T-helper 17 cell (primary cell): Measurements from ENCODE around the gene ZFYVE1. TPM values are rescaled to one million over a fixed set of nuclear protein-coding genes. Genes with fewer than 3 reads are reported as not detected.
A peak's percentile ranks its signal among the peaks of the same experiment; 100 is the strongest.

Experiments used
- ATAC-seq: fragments of 150-1000 bp; cut with Tn5 transposase; 2 replicates; pipeline ENCODE4 v1.10.0; 2021; ENCODE audit warnings: mild to moderate bottlenecking, moderate library complexity
- DNase-seq, 3 donors: peaks; one replicate each; pipeline versions ENCODE4 v3.0.0 to v3.0.0-alpha.2; 2020 to 2021
- H3K9me3 ChIP-seq: one replicate; pipeline ENCODE4 v1.7.0; 2013; ENCODE audit warnings: low read length, mild to moderate bottlenecking; ENCODE audit not compliant: control insufficient read depth, poor library complexity, severe bottlenecking
- H3K27ac Mint-ChIP-seq: one replicate; pipeline ENCODE4 v1.8.0; 2022; ENCODE audit warnings: mild to moderate bottlenecking, moderate library complexity, mixed read lengths
- H3K27me3 Mint-ChIP-seq: one replicate; pipeline ENCODE4 v1.8.0; 2022; ENCODE audit warnings: mixed read lengths
- H3K36me3 Mint-ChIP-seq: one replicate; pipeline ENCODE4 v1.8.0; 2022; ENCODE audit warnings: low read depth, mixed read lengths
- H3K4me1 Mint-ChIP-seq: one replicate; pipeline ENCODE4 v1.8.0; 2022; ENCODE audit warnings: mild to moderate bottlenecking, mixed read lengths
- H3K4me3 Mint-ChIP-seq: one replicate; pipeline ENCODE4 v1.8.0; 2022; ENCODE audit warnings: mild to moderate bottlenecking, moderate library complexity, mixed read lengths
- total RNA-seq, 4 donors: library from RNA in 2 of 4; stranded (reverse) in 2 of 4; gene quantifications; one replicate each; pipeline ENCODE4 v1.2.3 and lab custom pipeline; 2022 to 2026

The ZFYVE1 gene
- total RNA-seq, 2 donors from 2014 or later = 11.0 to 17.9 TPM

DNA sequence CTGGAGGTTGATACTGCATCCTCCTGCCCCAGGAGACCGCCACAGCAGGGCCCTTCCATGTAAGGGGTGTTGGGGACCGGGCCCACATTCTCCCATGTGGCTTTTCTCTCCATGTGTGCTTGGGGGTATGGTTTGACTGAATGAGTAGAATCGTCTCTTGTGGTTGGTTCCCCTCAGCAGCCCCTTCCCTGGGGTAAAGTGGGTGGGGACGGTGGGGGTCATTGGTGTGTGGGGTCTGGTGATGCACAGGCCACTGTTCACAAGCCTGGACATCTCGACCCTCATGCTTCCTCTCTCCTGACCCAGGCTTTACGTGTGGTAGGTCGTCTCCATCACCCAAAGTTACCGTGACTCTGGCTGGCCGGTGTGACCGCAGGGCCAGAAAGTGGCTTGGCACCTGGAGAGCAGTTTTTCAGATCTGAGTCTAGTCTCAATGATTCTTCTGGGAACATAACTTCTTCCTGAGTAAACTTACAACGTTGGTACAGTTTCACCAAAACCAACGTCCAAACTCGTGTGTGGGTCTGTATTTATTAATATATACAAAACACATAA lies 83.0 kb downstream of the ZFYVE1 start:
- no peak overlapping the region for H3K4me3 Mint-ChIP-seq
- DNase-seq (no peak), ATAC-seq (no peak)
- peaks cover 2% of the 10 kb centered on the region for H3K36me3 Mint-ChIP-seq
- no peaks in the 10 kb centered on the region for H3K4me1 Mint-ChIP-seq
- H3K27me3 Mint-ChIP-seq = no peaks in the 10 kb centered on the region
- no peaks in the 10 kb centered on the region for H3K9me3 ChIP-seq
- no peak overlapping the region for H3K27ac Mint-ChIP-seq

GRCh38 chr14:72942934-72943333 lies 84.0 kb downstream of the ZFYVE1 start:
- Mint-ChIP-seq H3K4me1 (peaks cover 3% of the 10 kb centered on the region), H3K27ac (no peak overlapping the region), H3K36me3 (peaks cover 2% of the 10 kb centered on the region), H3K4me3 (no peak overlapping the region), H3K27me3 (no peaks in the 10 kb centered on the region)
- ATAC-seq (no peak), DNase-seq (no peak)
- no peaks in the 10 kb centered on the region for H3K9me3 ChIP-seq

DNA sequence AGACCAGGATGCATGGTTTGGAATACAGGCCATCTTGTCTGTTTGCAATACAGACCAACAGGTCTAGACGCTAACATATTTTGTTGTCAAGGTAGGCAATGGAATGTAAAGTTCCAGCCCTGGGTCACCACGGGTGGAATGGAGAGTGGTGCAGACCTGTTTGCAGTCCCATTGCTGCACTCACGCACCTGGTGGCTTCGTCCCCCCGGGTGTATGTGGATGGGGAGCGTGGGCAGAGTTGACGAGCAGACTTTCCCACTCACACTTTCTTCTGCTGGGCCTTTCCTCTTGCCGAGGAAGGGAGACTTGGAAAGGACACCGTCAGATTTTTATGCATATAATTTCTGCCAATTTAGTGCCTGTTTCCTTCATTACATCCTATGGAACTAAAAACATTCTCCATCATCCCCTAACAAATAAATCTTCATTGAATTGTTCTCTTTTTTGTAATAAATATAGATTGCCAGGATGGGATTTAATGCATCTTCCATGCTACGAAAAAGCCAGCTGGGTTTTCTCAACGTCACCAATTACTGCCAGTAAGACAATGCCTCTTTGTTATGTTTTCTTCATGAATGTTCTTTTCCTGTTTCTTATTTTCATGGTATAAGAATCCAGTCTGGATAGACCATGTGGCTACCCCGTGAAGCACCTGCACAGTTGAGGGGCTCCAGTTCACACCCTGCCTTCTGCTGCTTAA lies 85.5 kb downstream of the ZFYVE1 start:
- Mint-ChIP-seq H3K4me3 (no peak overlapping the region), H3K27ac (no peak overlapping the region), H3K36me3 (peaks cover 2% of the 10 kb centered on the region), H3K27me3 (no peaks in the 10 kb centered on the region), H3K4me1 (peaks cover 12% of the 10 kb centered on the region)
- DNase-seq = no peak
- ATAC-seq = no peak
- no peaks in the 10 kb centered on the region for H3K9me3 ChIP-seq

- H3K36me3 Mint-ChIP-seq = peaks cover 2% of the 10 kb centered on the region
- H3K4me1 Mint-ChIP-seq = peaks cover 18% of the 10 kb centered on the region
- DNase-seq = no peak
- H3K27me3 Mint-ChIP-seq = no peaks in the 10 kb centered on the region
- H3K9me3 ChIP-seq = no peaks in the 10 kb centered on the region
- no peak overlapping the region for H3K27ac Mint-ChIP-seq
- H3K4me3 Mint-ChIP-seq = no peak overlapping the region
- ATAC-seq = no peak
These were observed 87.3 kb downstream of the ZFYVE1 start for GRCh38 chr14:72939630-72940029.

DNA sequence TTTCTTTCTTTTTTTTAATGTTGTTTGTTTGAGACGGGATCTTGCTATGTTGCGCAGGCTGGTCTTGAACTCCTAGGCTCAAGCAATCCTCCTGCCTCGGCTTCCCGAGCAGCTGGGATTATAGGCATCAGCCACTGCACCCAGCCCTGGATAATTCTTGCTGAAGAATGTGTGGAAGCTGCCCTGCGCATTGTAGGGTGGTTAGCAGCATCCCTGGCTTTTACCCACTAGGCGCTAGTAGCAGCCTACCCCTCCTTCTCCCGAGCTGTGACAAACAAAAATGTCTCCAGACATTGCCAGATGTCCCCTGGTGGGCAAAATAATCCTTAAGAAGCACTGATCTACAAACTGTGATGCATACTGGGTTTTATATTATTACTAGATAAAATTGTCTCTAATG lies 94.0 kb downstream of the ZFYVE1 start:
- no peak overlapping the region for H3K4me3 Mint-ChIP-seq
- no peaks in the 10 kb centered on the region for H3K27me3 Mint-ChIP-seq
- peaks cover 4% of the 10 kb centered on the region for H3K36me3 Mint-ChIP-seq
- H3K9me3 ChIP-seq = no peaks in the 10 kb centered on the region
- peaks cover 26% of the 10 kb centered on the region for H3K4me1 Mint-ChIP-seq
- ATAC-seq (no peak), DNase-seq (no peak)
- H3K27ac Mint-ChIP-seq = no peak overlapping the region

DNA sequence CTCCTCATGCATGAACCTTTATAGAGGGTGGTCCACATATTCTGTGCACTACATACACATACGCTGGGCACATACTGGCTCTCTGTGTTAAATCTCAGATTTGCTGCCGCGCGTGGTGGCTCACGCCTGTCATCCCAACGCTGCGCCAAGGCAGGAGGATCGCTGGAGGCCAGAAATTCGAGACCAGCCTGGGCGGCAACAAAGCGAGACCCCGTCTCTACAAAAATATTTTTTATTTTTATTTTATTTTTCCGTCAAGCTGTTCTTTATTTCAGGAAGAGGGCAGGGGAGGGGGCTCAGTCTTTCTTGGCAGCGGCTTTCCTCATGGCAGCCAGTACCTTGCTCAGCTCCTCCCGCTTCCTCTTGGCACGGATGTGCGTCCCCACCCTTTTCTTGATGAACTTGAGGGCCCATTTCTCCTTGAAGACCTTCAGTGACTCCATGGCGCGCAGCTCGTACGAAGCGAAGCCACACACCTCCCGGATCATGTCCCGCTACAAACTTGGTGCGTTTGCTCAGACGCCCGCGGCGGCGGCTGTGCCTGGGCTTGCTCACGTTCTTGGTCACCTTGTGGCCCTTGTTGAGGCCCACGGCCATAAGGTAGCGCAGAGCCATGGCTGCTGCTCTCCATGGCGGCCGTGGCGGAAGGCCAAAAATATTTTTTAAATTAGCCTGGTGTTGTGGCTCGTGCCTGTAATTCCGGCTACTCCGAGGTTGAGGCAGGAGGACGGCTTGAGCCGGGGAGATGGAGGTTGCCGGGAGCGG lies 97.4 kb downstream of the ZFYVE1 start:
- no peak for DNase-seq
- Mint-ChIP-seq H3K27ac (no peak overlapping the region), H3K36me3 (peaks cover 4% of the 10 kb centered on the region), H3K4me1 (peaks cover 26% of the 10 kb centered on the region), H3K27me3 (peaks cover 5% of the 10 kb centered on the region), H3K4me3 (no peak overlapping the region)
- no peak for ATAC-seq
- no peaks in the 10 kb centered on the region for H3K9me3 ChIP-seq

DNA sequence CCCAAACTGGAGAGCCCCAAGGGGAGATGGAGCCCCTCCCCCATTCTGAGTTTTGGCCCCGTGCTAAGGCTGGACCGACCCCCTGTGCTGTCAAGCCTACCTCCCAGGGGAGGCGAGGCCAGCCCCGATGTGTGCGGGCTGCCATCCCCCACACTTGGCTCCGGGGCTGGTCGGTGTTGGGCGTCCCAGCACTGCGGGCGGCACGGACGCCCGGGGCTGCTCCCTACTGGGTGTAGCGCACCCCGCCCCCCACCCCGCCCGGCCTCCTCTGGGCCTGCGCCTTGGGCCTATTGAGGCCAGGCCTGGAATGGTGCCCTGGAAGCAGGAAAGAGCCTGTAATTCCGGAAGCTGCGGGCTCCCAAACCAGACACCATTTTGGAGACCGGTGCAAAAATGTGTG lies 98.0 kb downstream of the ZFYVE1 start:
- H3K27me3 Mint-ChIP-seq = peaks cover 5% of the 10 kb centered on the region
- DNase-seq (no peak), ATAC-seq (no peak)
- peaks cover 26% of the 10 kb centered on the region for H3K4me1 Mint-ChIP-seq
- H3K9me3 ChIP-seq = no peaks in the 10 kb centered on the region
- H3K4me3 Mint-ChIP-seq = no peak overlapping the region
- no peak overlapping the region for H3K27ac Mint-ChIP-seq
- peaks cover 4% of the 10 kb centered on the region for H3K36me3 Mint-ChIP-seq

DNA sequence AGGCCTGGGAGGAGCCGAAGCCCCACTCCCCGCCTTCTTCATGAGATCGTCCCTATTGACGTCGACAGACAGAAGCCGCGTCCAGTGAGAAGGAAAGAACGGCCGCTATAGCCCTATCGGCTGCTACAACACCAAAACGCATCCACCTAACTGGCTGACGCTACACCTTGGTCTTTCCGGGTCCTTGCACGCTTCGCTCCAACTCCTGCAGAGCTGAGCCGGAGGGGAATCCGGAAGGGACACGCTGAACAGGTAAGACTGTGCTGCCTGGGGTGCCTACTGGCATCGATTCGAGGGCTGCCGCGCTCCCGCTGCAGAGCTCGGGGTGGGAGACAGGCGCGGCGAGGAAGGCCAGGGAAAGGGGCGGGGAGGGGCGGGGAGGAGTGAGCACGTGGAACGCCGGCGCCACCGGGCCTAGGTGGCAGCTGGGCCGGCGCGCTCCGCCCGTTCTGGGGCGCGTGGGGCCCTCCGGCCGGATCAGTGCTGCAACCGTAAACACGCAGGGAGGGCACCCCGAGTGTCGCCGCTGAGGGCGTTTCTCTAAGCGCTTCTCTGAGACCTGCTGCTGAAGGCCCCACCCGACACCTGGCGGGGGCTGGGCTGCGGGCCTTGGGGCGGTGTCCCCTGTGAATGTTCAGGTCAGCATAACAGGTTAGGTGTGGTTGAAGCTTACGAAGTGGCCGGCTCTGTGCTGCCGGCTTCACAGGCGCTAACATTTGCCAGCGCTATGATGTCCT lies 100.4 kb downstream of the ZFYVE1 start, which contains the start of gene DCAF4:
DCAF4 (plus strand) TSS at position 173 of the 737 bp plus-strand sequence. CDS start 11,515 bp downstream, outside the sequence.
- H3K4me1 Mint-ChIP-seq = peaks cover 16% of the 10 kb centered on the region
- H3K27ac Mint-ChIP-seq = peak within 1 kb of the TSS; percentile 89
- H3K36me3 Mint-ChIP-seq = no peaks in the 10 kb centered on the region
- H3K27me3 Mint-ChIP-seq = peaks cover 9% of the 10 kb centered on the region
- ATAC-seq (peak; percentile 91), DNase-seq (peak; percentile 64 to 93 (median 74))
- H3K4me3 Mint-ChIP-seq = peak within 1 kb of the TSS; percentile 96
- H3K9me3 ChIP-seq = no peaks in the 10 kb centered on the region

DNA sequence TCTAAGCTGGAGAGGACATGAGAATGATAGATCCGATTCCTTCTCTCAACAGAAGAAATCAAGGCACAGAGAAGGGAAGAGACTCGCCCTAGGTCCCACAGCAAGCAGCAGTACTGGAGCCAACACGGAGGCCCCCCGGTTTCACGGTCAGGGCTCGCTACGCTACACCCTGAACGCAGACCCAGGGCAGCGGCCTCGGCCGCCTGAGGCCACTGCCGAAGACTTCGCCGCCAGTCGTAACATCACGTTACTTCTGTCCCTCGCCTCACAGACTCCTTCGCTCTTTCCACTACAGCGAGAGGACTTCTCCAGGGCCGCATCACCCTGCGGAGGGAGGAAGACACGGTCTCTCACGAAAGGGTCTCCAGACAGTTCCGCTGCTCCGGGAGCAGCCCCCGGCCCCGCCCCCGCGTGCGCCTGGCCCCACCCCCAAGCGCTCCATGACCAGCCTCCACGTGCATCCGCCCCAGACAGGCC lies 101.1 kb downstream of the ZFYVE1 start:
- H3K4me3 Mint-ChIP-seq = peak overlapping the region; percentile 96
- H3K27me3 Mint-ChIP-seq = peaks cover 9% of the 10 kb centered on the region
- peaks cover 13% of the 10 kb centered on the region for H3K4me1 Mint-ChIP-seq
- DNase-seq (peak in 1 of 3 donors; percentile 86), ATAC-seq (no peak)
- H3K36me3 Mint-ChIP-seq = no peaks in the 10 kb centered on the region
- H3K9me3 ChIP-seq = no peaks in the 10 kb centered on the region
- peak overlapping the region; percentile 89 for H3K27ac Mint-ChIP-seq

DNA sequence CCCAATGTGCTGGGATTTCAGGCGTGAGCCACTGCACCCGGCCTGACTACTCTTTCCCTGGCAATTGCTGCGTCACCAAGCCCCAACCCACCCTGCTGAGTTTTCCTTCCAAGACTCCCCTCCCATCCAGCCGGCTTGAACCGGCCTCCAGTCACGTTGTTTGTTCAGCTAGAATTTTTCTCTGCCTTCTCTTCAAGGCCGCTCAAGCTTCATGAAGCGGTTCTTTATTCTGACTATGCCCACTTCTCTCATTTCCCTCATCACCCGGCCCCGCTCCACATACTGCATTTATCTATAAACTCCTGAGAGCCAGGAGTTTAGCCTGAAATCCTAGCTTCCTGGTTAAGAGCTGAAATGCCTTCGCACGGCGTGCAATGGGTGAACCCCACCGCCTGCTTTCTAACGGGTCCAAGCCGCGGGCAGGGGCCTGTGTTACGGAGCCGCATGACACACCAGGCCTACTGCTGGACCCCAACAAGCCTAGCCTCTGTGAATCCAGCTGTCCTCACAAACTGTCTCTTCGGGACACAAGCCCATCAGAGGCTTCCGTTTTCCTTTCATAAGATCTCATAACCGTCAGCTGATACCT lies 101.6 kb downstream of the ZFYVE1 start:
- peaks cover 9% of the 10 kb centered on the region for H3K27me3 Mint-ChIP-seq
- ATAC-seq = no peak
- peak overlapping the region; percentile 43 for H3K27ac Mint-ChIP-seq
- peaks cover 13% of the 10 kb centered on the region for H3K4me1 Mint-ChIP-seq
- no peaks in the 10 kb centered on the region for H3K36me3 Mint-ChIP-seq
- no peak for DNase-seq
- no peaks in the 10 kb centered on the region for H3K9me3 ChIP-seq
- H3K4me3 Mint-ChIP-seq = peak overlapping the region; percentile 96

- peaks cover 13% of the 10 kb centered on the region for H3K4me1 Mint-ChIP-seq
- ATAC-seq (no peak), DNase-seq (no peak)
- H3K4me3 Mint-ChIP-seq = no peak overlapping the region
- H3K27me3 Mint-ChIP-seq = peaks cover 16% of the 10 kb centered on the region
- no peaks in the 10 kb centered on the region for H3K36me3 Mint-ChIP-seq
- no peaks in the 10 kb centered on the region for H3K9me3 ChIP-seq
- H3K27ac Mint-ChIP-seq = no peak overlapping the region
These were observed 102.6 kb downstream of the ZFYVE1 start for GRCh38 chr14:72924337-72924736.

- no peaks in the 10 kb centered on the region for H3K9me3 ChIP-seq
- Mint-ChIP-seq H3K4me1 (peaks cover 12% of the 10 kb centered on the region), H3K27me3 (peaks cover 27% of the 10 kb centered on the region), H3K36me3 (no peaks in the 10 kb centered on the region), H3K27ac (no peak overlapping the region), H3K4me3 (no peak overlapping the region)
- no peak for DNase-seq
- ATAC-seq = no peak
These were observed 105.5 kb downstream of the ZFYVE1 start for GRCh38 chr14:72921396-72921795.
